ENCODE results near the gene RARRES2.

RARRES2 gene

GRCh38 chr7:150313870-150314269 is 27.6 kb downstream of the RARRES2 start:
- TF ChIP-seq CTCF (IDR thresholded peaks at IDR 0.05) = no peak

GRCh38 chr7:150313367-150313809 is 28.0 kb downstream of the RARRES2 start:
- TF ChIP-seq CTCF (IDR thresholded peaks at IDR 0.05) = no peak

GRCh38 chr7:150311711-150312110 is 29.7 kb downstream of the RARRES2 start:
- no peak for TF ChIP-seq CTCF (IDR thresholded peaks at IDR 0.05)

GRCh38 chr7:150311146-150311545 is 30.3 kb downstream of the RARRES2 start:
- TF ChIP-seq CTCF (IDR thresholded peaks at IDR 0.05) = no peak

GRCh38 chr7:150308575-150308974 is 32.9 kb downstream of the RARRES2 start:
- TF ChIP-seq CTCF (IDR thresholded peaks at IDR 0.05) = no peak

GRCh38 chr7:150307904-150308303 is 33.5 kb downstream of the RARRES2 start:
- no peak for TF ChIP-seq CTCF (IDR thresholded peaks at IDR 0.05)

- TF ChIP-seq CTCF (IDR thresholded peaks at IDR 0.05) = no peak
Measured at GRCh38 chr7:150307129-150307528, 34.3 kb downstream of the RARRES2 start.
